Astrocyte (in vitro differentiated cells and primary cell): ENCODE results near the gene BAHCC1. TPM values are rescaled to one million over a fixed set of nuclear protein-coding genes. Genes with fewer than 3 reads are reported as not detected.

ENCODE experiments used
- DNase-seq: peaks from one replicate; pipeline ENCODE4 v3.0.0-alpha.2; 2010; ENCODE audit warnings: low read depth
- FAIRE-seq: peaks from 2 replicates; lab custom pipeline; 2011; peaks lifted over from hg19 to GRCh38; lab: Jason Lieb, UNC
- H2AFZ ChIP-seq: 2 replicates; pipeline ENCODE4 v1.6.0; 2012; ENCODE audit warnings: low read depth, low read length, inconsistent platforms
- H3K27ac ChIP-seq: 2 replicates; pipeline ENCODE4 v1.5.1; 2011; ENCODE audit warnings: low read depth, low read length, inconsistent platforms
- H3K27me3 ChIP-seq: 2 replicates; pipeline ENCODE4 v1.6.0; 2011; ENCODE audit warnings: low read length, inconsistent platforms; ENCODE audit not compliant: insufficient read depth
- H3K36me3 ChIP-seq: 2 replicates; pipeline ENCODE4 v1.5.1; 2011; ENCODE audit warnings: low read length, inconsistent platforms; ENCODE audit not compliant: insufficient read depth
- H3K4me1 ChIP-seq: 2 replicates; pipeline ENCODE4 v1.5.1; 2011; ENCODE audit warnings: low read length, inconsistent platforms; ENCODE audit not compliant: insufficient read depth
- H3K4me2 ChIP-seq: 2 replicates; pipeline ENCODE4 v1.6.0; 2012; ENCODE audit warnings: low read length, inconsistent platforms
- H3K4me3 ChIP-seq: 2 replicates; pipeline ENCODE4 v1.5.1; 2011; ENCODE audit warnings: low read depth, mild to moderate bottlenecking, low read length, inconsistent platforms; ENCODE audit not compliant: insufficient read depth
- H3K79me2 ChIP-seq: 2 replicates; pipeline ENCODE4 v1.6.0; 2012; ENCODE audit warnings: mild to moderate bottlenecking, low read length, inconsistent platforms; ENCODE audit not compliant: insufficient read depth
- H3K9ac ChIP-seq: 2 replicates; pipeline ENCODE4 v1.6.0; 2012; ENCODE audit warnings: mild to moderate bottlenecking, low read length, inconsistent platforms
- H3K9me3 ChIP-seq: 2 replicates; pipeline ENCODE4 v1.5.1; 2012; ENCODE audit warnings: low read depth, mild to moderate bottlenecking, low read length, inconsistent platforms; ENCODE audit not compliant: insufficient read depth
- H4K20me1 ChIP-seq: 2 replicates; pipeline ENCODE4 v1.6.0; 2012; ENCODE audit warnings: low read length, inconsistent platforms; ENCODE audit not compliant: insufficient read depth
- H3K27ac Mint-ChIP-seq: one replicate; pipeline ENCODE4 v1.8.0; 2021; ENCODE audit warnings: mild to moderate bottlenecking, mixed read lengths; ENCODE audit not compliant: unreplicated experiment
- H3K27me3 Mint-ChIP-seq: one replicate; pipeline ENCODE4 v1.8.0; 2021; ENCODE audit warnings: low read depth, mixed read lengths; ENCODE audit not compliant: unreplicated experiment
- H3K36me3 Mint-ChIP-seq: one replicate; pipeline ENCODE4 v1.8.0; 2021; ENCODE audit warnings: low read depth, mixed read lengths; ENCODE audit not compliant: unreplicated experiment
- H3K4me1 Mint-ChIP-seq: one replicate; pipeline ENCODE4 v1.8.0; 2021; ENCODE audit warnings: low read depth, mixed read lengths; ENCODE audit not compliant: unreplicated experiment
- H3K4me3 Mint-ChIP-seq: one replicate; pipeline ENCODE4 v1.8.0; 2021; ENCODE audit warnings: mild to moderate bottlenecking, moderate library complexity, mixed read lengths; ENCODE audit not compliant: unreplicated experiment
- H3K9me3 Mint-ChIP-seq: one replicate; pipeline ENCODE4 v1.8.0; 2021; ENCODE audit warnings: mild to moderate bottlenecking, mixed read lengths; ENCODE audit not compliant: unreplicated experiment
- EZH2 ChIP-seq: IDR thresholded peaks from 2 replicates; pipeline ENCODE4 v1.6.1; 2012; ENCODE audit warnings: mild to moderate bottlenecking, low read length, inconsistent platforms; ENCODE audit not compliant: insufficient read depth
- total RNA-seq: library from RNA; stranded (reverse); gene quantifications from 2 replicates; pipeline ENCODE4 v1.2.1, GENCODE V29; 2021
- TF ChIP-seq, protein P1 (sequence below): IDR thresholded peaks from 2 replicates; pipeline ENCODE4 v1.5.1; 2011; ENCODE audit warnings: low read depth, mild to moderate bottlenecking, inconsistent platforms, low read length, moderate library complexity; ENCODE audit not compliant: insufficient read depth

Gene BAHCC1
- total RNA-seq, 1 donor from 2014 or later = 18.5 TPM

DNA sequence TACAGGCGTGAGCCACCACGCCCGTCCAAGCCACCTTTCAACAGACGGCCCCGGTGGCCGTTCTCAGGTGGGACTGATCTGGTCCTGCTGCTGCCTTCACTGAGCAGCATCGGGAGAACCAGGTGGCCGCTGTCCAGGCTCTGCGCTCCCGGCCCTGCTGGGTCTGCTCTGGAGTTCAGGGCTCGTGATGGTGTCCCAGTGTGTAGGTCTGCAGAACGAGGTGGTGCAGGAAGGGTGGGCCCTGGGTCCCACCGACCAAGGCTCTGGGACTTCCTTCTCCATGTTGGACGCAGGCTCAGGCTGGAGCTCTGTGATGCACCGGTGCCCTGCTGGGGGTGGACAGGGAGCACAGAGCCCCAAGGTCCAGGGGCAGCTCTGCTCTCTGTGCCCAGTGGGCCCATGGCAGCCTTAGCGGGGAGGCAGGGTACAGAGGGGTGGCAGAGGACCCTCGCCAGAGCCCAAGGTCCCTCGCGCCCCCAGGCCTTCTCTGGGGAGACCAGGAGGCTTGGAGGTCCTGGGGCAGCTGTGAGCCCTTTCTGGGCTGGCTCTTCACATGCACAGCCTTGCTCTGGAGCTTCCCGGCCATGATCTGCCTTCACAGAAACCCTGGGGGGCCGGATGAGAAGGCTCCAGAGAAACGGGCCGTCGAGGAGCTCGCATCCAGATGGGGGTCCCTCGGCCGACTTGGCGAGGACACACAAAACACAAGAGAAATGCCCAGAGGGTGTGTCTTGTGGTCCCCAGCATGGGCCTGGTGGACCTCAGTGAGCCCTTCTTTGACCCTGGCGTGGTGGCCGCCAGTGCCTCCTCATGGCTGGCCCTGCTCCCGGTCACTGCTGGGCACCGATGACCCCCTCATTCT lies 26.9 kb upstream of the BAHCC1 start:
- Mint-ChIP-seq H3K36me3 (peaks cover 1% of the 10 kb centered on the region), H3K9me3 (no peaks in the 10 kb centered on the region), H3K4me3 (no peak overlapping the region), H3K4me1 (no peaks in the 10 kb centered on the region), H3K27me3 (peaks cover 36% of the 10 kb centered on the region), H3K27ac (no peak overlapping the region)
- peaks cover 19% of the 10 kb centered on the region for H3K4me1 ChIP-seq
- no peak overlapping the region for H3K4me3 ChIP-seq
- FAIRE-seq (no peak), DNase-seq (no peak)
- H3K4me2 ChIP-seq = no peak overlapping the region
- TF ChIP-seq, protein P1, sequence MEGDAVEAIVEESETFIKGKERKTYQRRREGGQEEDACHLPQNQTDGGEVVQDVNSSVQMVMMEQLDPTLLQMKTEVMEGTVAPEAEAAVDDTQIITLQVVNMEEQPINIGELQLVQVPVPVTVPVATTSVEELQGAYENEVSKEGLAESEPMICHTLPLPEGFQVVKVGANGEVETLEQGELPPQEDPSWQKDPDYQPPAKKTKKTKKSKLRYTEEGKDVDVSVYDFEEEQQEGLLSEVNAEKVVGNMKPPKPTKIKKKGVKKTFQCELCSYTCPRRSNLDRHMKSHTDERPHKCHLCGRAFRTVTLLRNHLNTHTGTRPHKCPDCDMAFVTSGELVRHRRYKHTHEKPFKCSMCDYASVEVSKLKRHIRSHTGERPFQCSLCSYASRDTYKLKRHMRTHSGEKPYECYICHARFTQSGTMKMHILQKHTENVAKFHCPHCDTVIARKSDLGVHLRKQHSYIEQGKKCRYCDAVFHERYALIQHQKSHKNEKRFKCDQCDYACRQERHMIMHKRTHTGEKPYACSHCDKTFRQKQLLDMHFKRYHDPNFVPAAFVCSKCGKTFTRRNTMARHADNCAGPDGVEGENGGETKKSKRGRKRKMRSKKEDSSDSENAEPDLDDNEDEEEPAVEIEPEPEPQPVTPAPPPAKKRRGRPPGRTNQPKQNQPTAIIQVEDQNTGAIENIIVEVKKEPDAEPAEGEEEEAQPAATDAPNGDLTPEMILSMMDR = no peak
- no peak for TF ChIP-seq EZH2
- no peaks in the 10 kb centered on the region for H3K36me3 ChIP-seq
- peaks cover 16% of the 10 kb centered on the region for H3K27me3 ChIP-seq
- H3K27ac ChIP-seq = no peak overlapping the region
- H2AFZ ChIP-seq = no peak overlapping the region
- no peaks in the 10 kb centered on the region for H3K9me3 ChIP-seq
- peaks cover 10% of the 10 kb centered on the region for H4K20me1 ChIP-seq
- no peak overlapping the region for H3K9ac ChIP-seq
- H3K79me2 ChIP-seq = no peaks in the 10 kb centered on the region

DNA sequence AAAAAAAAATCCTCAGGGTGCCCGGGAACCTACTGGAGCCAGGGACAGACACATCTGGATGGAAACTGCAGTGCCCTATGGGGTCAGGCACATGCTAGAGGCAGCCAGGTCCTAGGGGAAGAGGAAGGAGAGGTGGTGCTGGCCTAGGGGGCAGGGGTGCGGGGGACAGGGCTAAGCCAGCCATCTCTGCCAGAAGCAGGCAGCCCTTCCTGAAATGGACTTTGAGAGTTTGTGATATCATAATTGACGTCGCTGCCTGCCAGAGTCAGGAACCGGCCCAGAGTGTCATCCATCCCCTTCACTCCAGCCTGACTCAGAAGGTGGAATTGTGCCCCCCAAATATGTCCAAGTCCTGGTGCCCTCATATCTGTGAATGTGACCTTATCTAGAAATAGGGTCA lies 25.0 kb upstream of the BAHCC1 start:
- Histone ChIP-seq H3K4me1 (peaks cover 10% of the 10 kb centered on the region), H3K27me3 (peaks cover 9% of the 10 kb centered on the region), H3K27ac (no peak overlapping the region), H3K36me3 (no peaks in the 10 kb centered on the region), H3K9me3 (peaks cover 4% of the 10 kb centered on the region), H3K9ac (no peak overlapping the region), H4K20me1 (peaks cover 10% of the 10 kb centered on the region), H3K4me2 (no peak overlapping the region), H3K4me3 (no peak overlapping the region), H3K79me2 (no peaks in the 10 kb centered on the region), H2AFZ (no peak overlapping the region)
- TF ChIP-seq EZH2 = no peak
- TF ChIP-seq, protein P1 = no peak
- peaks cover 26% of the 10 kb centered on the region for H3K27me3 Mint-ChIP-seq
- H3K4me3 Mint-ChIP-seq = no peak overlapping the region
- DNase-seq = no peak
- no peaks in the 10 kb centered on the region for H3K4me1 Mint-ChIP-seq
- FAIRE-seq = no peak
- H3K9me3 Mint-ChIP-seq = no peaks in the 10 kb centered on the region
- H3K27ac Mint-ChIP-seq = no peak overlapping the region
- H3K36me3 Mint-ChIP-seq = peaks cover 1% of the 10 kb centered on the region
